ENCODE measurements around the gene TBX3.
"Not testable (repeated sequence)": the region's sequence is repeated elsewhere in the genome, so short reads cannot be mapped to it uniquely, and the experiment has no call there.

The TBX3 gene

GRCh38 chr12:114711689-114712152 lies 27.7 kb upstream of the TBX3 start:
- TF ChIP-seq CTCF (IDR thresholded peaks at IDR 0.05; ENCODE audit: borderline replicate concordance, insufficient read depth, low read depth, low read length), result no peak
- H3K4me3 ChIP-seq (ENCODE audit: low read depth, low read length), result no peak overlapping the region

- no peak overlapping the region for H3K4me3 ChIP-seq (ENCODE audit: low read depth, low read length)
- no peak for TF ChIP-seq CTCF (IDR thresholded peaks at IDR 0.05; ENCODE audit: borderline replicate concordance, insufficient read depth, low read depth, low read length)
Observed at GRCh38 chr12:114710151-114710550, 26.2 kb upstream of the TBX3 start.

GRCh38 chr12:114709112-114709511 lies 25.1 kb upstream of the TBX3 start:
- H3K4me3 ChIP-seq (ENCODE audit: low read depth, low read length), result no peak overlapping the region
- no peak for TF ChIP-seq CTCF (IDR thresholded peaks at IDR 0.05; ENCODE audit: borderline replicate concordance, insufficient read depth, low read depth, low read length)

GRCh38 chr12:114708598-114708997 lies 24.6 kb upstream of the TBX3 start:
- not testable (repeated sequence) for H3K4me3 ChIP-seq (ENCODE audit: low read depth, low read length)

- H3K4me3 ChIP-seq (ENCODE audit: low read depth, low read length), result no peak overlapping the region
- TF ChIP-seq CTCF (IDR thresholded peaks at IDR 0.05; ENCODE audit: borderline replicate concordance, insufficient read depth, low read depth, low read length), result no peak
Observed at GRCh38 chr12:114704096-114704495, 20.1 kb upstream of the TBX3 start.

GRCh38 chr12:114703060-114703493 lies 19.1 kb upstream of the TBX3 start:
- no peak for TF ChIP-seq CTCF (IDR thresholded peaks at IDR 0.05; ENCODE audit: borderline replicate concordance, insufficient read depth, low read depth, low read length)
- no peak overlapping the region for H3K4me3 ChIP-seq (ENCODE audit: low read depth, low read length)

- H3K4me3 ChIP-seq (ENCODE audit: low read depth, low read length), result no peak overlapping the region
- no peak for TF ChIP-seq CTCF (IDR thresholded peaks at IDR 0.05; ENCODE audit: borderline replicate concordance, insufficient read depth, low read depth, low read length)
Observed at GRCh38 chr12:114702462-114702861, 18.5 kb upstream of the TBX3 start.

- TF ChIP-seq CTCF (IDR thresholded peaks at IDR 0.05; ENCODE audit: borderline replicate concordance, insufficient read depth, low read depth, low read length), result no peak
- no peak overlapping the region for H3K4me3 ChIP-seq (ENCODE audit: low read depth, low read length)
Observed at GRCh38 chr12:114701553-114701952, 17.6 kb upstream of the TBX3 start.
